Measurements from ENCODE around the gene MAGEA2B. TPM values are rescaled to one million over a fixed set of nuclear protein-coding genes. Genes with fewer than 3 reads are reported as not detected.
"Not testable (repeated sequence)": the region's sequence is repeated elsewhere in the genome, so short reads cannot be mapped to it uniquely, and the experiment has no call there.

MAGEA2B gene, protein sequence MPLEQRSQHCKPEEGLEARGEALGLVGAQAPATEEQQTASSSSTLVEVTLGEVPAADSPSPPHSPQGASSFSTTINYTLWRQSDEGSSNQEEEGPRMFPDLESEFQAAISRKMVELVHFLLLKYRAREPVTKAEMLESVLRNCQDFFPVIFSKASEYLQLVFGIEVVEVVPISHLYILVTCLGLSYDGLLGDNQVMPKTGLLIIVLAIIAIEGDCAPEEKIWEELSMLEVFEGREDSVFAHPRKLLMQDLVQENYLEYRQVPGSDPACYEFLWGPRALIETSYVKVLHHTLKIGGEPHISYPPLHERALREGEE
- total RNA-seq (ENCODE audit: low replicate concordance): not detected in 2 replicates

DNA sequence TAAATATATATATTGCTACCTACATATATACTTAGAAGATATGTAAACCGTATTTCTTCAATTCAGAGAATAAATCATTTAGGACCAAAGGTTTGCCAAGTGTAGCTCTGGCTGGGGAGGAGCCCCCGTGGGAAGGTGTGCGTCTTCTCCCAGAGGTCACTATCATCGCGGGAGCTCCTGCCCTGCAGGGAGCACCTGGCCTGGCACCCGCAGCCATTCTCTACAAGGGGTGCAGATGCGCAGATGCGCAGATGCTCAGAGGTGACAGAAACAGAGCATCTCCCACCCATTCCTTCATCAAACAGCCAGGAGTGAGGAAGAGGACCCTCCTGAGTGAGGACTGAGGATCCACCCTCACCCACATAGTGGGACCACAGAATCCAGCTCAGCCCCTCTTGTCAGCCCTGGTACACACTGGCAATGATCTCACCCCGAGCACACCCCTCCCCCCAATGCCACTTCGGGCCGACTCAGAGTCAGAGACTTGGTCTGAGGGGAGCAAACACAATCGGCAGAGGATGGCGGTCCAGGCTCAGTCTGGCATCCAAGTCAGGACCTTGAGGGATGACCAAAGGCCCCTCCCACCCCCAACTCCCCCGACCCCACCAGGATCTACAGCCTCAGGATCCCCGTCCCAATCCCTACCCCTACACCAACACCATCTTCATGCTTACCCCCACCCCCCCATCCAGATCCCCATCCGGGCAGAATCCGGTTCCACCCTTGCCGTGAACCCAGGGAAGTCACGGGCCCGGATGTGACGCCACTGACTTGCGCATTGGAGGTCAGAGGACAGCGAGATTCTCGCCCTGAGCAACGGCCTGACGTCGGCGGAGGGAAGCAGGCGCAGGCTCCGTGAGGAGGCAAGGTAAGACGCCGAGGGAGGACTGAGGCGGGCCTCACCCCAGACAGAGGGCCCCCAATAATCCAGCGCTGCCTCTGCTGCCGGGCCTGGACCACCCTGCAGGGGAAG is at the start of gene MAGEA2B:
Gene MAGEA2B (plus strand): TSS at position 814 of the 973 bp plus-strand sequence. CDS start 2,479 bp downstream, outside the sequence.
- H3K4me3 ChIP-seq (ENCODE audit: low read depth, low read length); DNase-seq (ENCODE audit: low read depth): not testable (repeated sequence)

DNA sequence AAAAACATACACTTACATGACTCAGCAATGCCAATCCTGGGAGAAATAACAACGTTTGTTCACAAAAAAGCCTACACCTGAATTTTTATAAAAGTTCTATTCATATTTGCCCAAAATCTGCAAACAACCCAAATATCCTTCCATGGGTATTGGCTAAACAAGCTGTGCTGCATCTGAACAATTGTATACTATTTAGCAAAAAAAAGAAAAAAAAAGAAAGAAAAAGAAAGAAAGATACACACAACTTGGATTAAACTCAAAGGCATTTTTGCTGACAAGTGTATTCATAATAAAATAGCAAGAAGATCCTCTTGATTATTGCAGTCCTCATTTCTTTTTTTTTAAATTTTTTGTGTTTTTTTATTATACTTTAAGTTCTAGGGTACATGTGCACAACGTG is 40.3 kb upstream of the MAGEA2B start:
- no peak for DNase-seq (ENCODE audit: low read depth)
- H3K4me3 ChIP-seq (ENCODE audit: low read depth, low read length): no peak overlapping the region
- TF ChIP-seq, protein P1, sequence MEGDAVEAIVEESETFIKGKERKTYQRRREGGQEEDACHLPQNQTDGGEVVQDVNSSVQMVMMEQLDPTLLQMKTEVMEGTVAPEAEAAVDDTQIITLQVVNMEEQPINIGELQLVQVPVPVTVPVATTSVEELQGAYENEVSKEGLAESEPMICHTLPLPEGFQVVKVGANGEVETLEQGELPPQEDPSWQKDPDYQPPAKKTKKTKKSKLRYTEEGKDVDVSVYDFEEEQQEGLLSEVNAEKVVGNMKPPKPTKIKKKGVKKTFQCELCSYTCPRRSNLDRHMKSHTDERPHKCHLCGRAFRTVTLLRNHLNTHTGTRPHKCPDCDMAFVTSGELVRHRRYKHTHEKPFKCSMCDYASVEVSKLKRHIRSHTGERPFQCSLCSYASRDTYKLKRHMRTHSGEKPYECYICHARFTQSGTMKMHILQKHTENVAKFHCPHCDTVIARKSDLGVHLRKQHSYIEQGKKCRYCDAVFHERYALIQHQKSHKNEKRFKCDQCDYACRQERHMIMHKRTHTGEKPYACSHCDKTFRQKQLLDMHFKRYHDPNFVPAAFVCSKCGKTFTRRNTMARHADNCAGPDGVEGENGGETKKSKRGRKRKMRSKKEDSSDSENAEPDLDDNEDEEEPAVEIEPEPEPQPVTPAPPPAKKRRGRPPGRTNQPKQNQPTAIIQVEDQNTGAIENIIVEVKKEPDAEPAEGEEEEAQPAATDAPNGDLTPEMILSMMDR (IDR thresholded peaks at IDR 0.05; ENCODE audit: insufficient read depth, low read length): no peak

DNA sequence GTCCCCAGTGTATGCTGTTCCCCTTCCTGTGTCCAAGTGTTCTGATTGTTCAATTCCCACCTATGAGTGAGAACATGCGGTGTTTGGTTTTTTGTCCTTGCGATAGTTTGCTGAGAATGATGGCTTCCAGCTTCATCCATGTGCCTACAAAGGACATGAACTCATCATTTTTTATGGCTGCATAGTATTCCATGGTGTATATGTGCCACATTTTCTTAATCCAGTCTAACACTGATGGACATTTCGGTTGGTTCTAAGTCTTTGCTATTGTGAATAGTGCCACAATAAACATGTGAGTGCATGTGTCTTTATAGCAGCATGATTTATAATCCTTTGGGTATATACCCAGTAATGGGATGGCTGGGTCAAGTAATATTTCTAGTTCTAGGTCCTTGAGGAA is 39.8 kb upstream of the MAGEA2B start:
- not testable (repeated sequence) for H3K4me3 ChIP-seq (ENCODE audit: low read depth, low read length); DNase-seq (ENCODE audit: low read depth)

DNA sequence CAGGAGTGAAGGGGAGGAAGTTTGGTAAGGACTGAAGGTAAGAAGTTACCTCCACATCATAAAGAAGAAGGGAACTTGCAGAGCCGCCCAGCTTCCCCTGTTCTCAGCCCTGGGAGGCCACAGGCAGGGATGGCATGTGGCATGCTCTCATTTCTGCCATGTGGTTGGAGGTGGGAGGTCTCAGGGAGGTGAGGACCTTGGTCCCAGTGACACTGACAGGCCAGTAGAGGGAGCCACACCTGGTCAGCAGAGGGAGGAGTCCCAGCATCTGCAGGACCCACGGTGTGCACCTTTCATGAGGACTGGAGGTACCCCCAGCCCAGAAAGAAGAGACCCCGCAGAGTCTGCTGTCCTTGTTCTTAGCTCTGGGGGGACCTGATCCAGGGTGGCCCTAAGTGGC is 33.4 kb upstream of the MAGEA2B start:
- H3K4me3 ChIP-seq (ENCODE audit: low read depth, low read length); DNase-seq (ENCODE audit: low read depth): not testable (repeated sequence)

DNA sequence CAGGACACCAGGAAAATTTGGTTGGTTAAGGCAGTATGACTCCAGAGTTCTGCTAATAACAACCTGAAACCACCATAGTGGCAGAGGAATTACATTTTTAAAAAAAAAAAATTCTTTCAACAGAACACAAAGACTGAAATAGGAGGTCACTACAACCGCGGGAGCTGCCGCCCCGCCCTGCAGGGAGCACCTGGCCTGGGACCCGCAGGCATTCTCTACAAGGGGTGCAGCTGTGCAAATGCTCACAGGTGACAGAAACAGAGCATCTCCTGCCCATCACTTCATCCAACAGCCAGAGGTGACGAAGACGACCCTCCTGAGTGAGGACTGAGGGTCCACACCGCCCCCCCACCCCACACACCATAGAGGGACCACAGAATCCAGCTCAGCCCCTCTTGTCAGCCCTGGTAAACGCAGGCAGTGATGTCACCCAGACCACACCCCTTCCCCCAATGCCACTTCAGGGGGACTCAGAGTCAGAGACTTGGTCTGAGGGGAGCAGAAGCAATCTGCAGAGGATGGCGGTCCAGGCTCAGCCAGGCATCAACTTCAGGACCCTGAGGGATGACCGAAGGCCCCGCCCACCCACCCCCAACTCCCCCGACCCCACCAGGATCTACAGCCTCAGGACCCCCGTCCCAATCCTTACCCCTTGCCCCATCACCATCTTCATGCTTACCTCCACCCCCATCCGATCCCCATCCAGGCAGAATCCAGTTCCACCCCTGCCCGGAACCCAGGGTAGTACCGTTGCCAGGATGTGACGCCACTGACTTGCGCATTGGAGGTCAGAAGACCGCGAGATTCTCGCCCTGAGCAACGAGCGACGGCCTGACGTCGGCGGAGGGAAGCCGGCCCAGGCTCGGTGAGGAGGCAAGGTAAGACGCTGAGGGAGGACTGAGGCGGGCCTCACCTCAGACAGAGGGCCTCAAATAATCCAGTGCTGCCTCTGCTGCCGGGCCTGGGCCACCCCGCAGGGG is 16.2 kb upstream of the MAGEA2B start, which contains the start of gene MAGEA3:
Gene MAGEA3 (plus strand): TSS at position 843 of the 980 bp plus-strand sequence. CDS start 2,039 bp downstream, outside the sequence.
- not testable (repeated sequence) for H3K4me3 ChIP-seq (ENCODE audit: low read depth, low read length); DNase-seq (ENCODE audit: low read depth)

DNA sequence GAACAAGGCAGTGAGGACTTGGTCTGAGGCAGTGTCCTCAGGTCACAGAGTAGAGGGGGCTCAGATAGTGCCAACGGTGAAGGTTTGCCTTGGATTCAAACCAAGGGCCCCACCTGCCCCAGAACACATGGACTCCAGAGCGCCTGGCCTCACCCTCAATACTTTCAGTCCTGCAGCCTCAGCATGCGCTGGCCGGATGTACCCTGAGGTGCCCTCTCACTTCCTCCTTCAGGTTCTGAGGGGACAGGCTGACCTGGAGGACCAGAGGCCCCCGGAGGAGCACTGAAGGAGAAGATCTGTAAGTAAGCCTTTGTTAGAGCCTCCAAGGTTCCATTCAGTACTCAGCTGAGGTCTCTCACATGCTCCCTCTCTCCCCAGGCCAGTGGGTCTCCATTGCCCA is 14.0 kb upstream of the MAGEA2B start:
- not testable (repeated sequence) for H3K4me3 ChIP-seq (ENCODE audit: low read depth, low read length); DNase-seq (ENCODE audit: low read depth)

DNA sequence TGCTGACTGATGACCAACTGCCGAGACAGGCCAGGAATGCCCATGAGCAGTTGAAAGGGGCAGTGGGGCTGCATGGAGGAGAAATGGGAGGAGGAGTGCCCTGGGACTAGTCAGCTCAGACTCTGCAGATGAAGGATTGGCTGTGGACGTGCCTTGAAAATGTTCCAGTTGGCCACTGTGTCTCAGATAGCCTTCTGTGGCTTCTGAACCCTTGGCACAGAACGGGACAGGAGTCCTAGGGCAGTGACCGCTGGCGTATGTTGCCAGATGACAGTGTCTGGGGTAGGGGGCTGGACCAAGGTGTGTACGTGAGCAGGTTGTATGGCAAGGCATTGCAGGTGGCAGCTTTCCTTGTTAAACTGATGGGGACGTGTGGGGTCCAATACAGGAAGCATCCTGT is 7.9 kb upstream of the MAGEA2B start:
- H3K4me3 ChIP-seq (ENCODE audit: low read depth, low read length); DNase-seq (ENCODE audit: low read depth): not testable (repeated sequence)

DNA sequence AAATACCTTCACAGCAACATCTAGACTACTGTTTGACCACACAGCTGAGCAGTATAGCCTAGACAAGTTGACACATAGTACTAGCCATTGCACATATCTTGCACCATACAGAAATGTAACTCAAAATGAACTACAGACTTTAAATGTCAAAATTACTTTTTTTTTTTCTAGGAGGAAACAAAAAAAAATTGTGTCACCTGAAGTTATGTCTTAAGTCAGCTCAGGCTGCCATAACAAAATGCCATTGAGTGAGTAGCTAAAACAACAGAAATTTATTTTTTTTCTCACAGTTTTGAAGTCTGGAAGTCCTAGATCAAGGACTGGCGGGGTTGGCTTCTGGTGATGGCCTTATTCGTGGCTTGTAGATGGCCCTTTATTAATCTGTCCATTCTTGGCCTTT is 5.3 kb upstream of the MAGEA2B start, which contains the start of gene CSAG2:
Gene CSAG2 (minus strand): TSS at position 101 of the 400 bp plus-strand sequence. CDS start 161 bp downstream, outside the sequence.
- not testable (repeated sequence) for DNase-seq (ENCODE audit: low read depth); H3K4me3 ChIP-seq (ENCODE audit: low read depth, low read length)

DNA sequence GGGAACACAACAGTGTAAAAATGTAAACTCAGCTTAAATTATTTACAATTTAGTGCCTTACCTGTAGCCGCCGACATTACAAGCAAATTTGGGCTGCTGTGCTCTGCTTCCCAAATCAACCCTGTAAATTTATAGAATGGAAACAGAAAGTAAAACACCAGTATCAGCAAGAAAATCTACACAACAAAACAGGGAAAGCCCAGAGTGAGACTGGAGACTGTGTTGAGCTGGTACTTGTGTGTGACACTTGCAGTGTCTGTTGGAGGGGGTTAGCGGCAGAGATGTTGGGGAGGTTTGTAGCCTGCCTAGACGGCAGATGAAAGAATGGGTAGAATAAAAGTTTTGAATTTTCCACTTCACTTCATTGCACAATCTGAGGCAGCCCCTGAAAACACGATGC is 1.2 kb upstream of the MAGEA2B start:
- not testable (repeated sequence) for DNase-seq (ENCODE audit: low read depth); H3K4me3 ChIP-seq (ENCODE audit: low read depth, low read length)

DNA sequence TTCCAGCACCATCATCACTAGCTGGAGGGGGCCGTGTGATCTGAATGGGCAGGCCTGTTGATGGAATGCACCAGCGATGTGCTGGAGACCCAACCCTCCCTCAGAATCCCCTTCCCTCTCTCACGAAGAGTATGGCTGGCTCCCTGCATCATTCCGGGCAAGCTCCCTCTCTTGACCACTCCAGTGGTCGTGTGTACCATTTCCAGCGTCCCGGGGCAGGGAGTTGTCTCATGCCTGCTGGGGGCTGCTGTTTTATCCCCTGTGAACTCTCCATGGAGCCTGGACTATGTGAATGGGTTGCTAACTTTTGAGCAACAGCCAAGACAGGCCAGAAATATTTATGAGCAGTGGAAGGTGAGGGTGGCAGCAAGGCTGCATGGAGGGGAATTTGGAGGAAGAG is 11.0 kb downstream of the MAGEA2B start:
- TF ChIP-seq, protein P1 (IDR thresholded peaks at IDR 0.05; ENCODE audit: insufficient read depth, low read length): no peak
- DNase-seq (ENCODE audit: low read depth): no peak
- no peak overlapping the region for H3K4me3 ChIP-seq (ENCODE audit: low read depth, low read length)

Measured in fibroblast of the aortic adventitia (primary cell).